Bronchial epithelial cell (primary cell): ENCODE measurements around the gene NPIPB2. TPM values are rescaled to one million over a fixed set of nuclear protein-coding genes. Genes with fewer than 3 reads are reported as not detected.
"Not testable (repeated sequence)": the region's sequence is repeated elsewhere in the genome, so short reads cannot be mapped to it uniquely, and the experiment has no call there.

ENCODE experiments used
- DNase-seq: peaks from one replicate; pipeline ENCODE4 v3.0.0-alpha.2; 2010; ENCODE audit warnings: low read depth
- FAIRE-seq: peaks from 2 replicates; lab custom pipeline; 2011; peaks lifted over from hg19 to GRCh38; lab: Jason Lieb, UNC
- H3K27me3 ChIP-seq: 2 replicates; pipeline ENCODE4 v1.5.1; 2011; ENCODE audit warnings: low read length; ENCODE audit not compliant: control insufficient read depth, insufficient read depth
- H3K36me3 ChIP-seq: 2 replicates; pipeline ENCODE4 v1.5.1; 2011; ENCODE audit warnings: low read length; ENCODE audit not compliant: control insufficient read depth, insufficient read depth
- H3K4me3 ChIP-seq: 2 replicates; pipeline ENCODE4 v1.5.1; 2011; ENCODE audit warnings: mild to moderate bottlenecking, low read depth, low read length, control low read depth
- CTCF ChIP-seq: IDR thresholded peaks from 2 replicates; pipeline ENCODE4 v1.5.1; 2011; ENCODE audit warnings: mild to moderate bottlenecking, moderate library complexity, low read length, control low read depth, inconsistent platforms; ENCODE audit not compliant: insufficient read depth, severe bottlenecking
- total RNA-seq: library from RNA; depleted of rRNA; stranded (reverse); fragments of >200 nt; gene quantifications from 2 replicates; pipeline ENCODE4 v1.2.1, GENCODE V29; 2014

The NPIPB2 gene
- total RNA-seq, 1 donor from 2014 or later: 3.2 TPM

DNA sequence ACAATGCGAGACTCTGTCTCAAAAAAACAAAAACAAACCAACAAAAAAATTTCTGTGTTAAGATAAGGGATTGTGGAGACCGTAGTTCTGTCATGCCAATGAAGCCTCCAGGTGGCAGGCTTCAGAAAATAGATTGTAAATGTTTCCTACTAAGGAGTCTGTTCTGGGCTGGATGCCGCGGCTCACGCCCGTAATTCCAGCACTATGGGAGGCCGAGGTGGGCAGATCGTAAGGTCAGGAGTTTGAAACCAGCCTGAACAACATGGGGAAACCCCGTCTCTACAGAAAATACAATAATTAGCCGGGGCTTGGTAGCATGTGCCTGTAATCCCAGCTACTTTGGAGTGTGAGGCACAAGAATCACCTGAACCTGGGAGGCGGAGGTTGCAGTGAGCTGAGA is 30.3 kb upstream of the NPIPB2 start:
- H3K4me3 ChIP-seq: no peak overlapping the region
- no peaks in the 10 kb centered on the region for H3K27me3 ChIP-seq
- DNase-seq: no peak
- no peak for TF ChIP-seq CTCF
- FAIRE-seq: no peak
- H3K36me3 ChIP-seq: no peaks in the 10 kb centered on the region

DNA sequence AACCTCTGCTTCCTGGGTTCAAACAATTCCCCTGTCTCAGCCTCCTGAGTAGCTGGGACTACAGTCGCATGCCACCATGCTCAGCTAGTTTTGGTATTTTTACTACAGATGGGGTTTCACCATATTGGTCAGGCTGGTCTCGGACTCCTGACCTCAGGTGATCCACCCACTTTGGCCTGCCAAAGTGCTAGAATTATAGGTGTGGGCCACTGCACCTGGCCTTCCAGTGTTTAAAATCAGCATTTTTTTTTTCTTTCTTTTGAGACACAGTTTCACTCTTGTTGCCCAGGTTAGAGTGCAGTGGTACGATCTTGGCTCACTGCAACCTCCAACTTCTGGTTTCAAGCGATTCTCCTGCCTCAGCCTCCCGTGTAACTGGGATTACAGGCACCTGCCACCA is 28.4 kb upstream of the NPIPB2 start:
- DNase-seq, H3K27me3 ChIP-seq, H3K36me3 ChIP-seq, H3K4me3 ChIP-seq, FAIRE-seq: not testable (repeated sequence)

- DNase-seq: no peak
- Histone ChIP-seq H3K36me3 (no peaks in the 10 kb centered on the region), H3K4me3 (no peak overlapping the region), H3K27me3 (no peaks in the 10 kb centered on the region)
- TF ChIP-seq CTCF: no peak
- FAIRE-seq: no peak
These were observed 26.7 kb upstream of the NPIPB2 start for GRCh38 chr16:11968577-11968976.

GRCh38 chr16:11967195-11967911 is 25.5 kb upstream of the NPIPB2 start:
- no peak for DNase-seq
- H3K4me3 ChIP-seq: no peak overlapping the region
- H3K27me3 ChIP-seq: no peaks in the 10 kb centered on the region
- no peak for TF ChIP-seq CTCF
- no peaks in the 10 kb centered on the region for H3K36me3 ChIP-seq
- no peak for FAIRE-seq

DNA sequence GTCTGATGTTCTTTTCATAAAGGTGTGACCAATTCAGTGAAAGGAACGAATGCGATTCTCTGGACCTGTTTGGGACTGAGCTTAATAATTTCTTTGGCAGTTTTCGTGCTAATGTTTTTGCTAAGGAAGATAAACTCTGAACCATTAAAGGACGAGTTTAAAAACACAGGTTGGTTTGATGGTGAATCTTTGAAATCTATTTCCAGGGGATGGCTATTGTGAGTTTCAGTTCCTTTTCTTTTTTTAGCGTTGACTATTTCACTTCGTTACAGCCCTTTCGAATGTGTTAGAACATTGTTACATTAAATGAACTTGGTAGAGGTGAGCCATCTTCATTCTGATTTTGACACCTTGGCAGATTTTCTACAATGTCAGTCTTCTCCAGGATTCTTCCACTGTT is 24.3 kb upstream of the NPIPB2 start:
- no peaks in the 10 kb centered on the region for H3K27me3 ChIP-seq
- H3K4me3 ChIP-seq: no peak overlapping the region
- FAIRE-seq (no peak), DNase-seq (no peak)
- TF ChIP-seq CTCF: no peak
- H3K36me3 ChIP-seq: no peaks in the 10 kb centered on the region

DNA sequence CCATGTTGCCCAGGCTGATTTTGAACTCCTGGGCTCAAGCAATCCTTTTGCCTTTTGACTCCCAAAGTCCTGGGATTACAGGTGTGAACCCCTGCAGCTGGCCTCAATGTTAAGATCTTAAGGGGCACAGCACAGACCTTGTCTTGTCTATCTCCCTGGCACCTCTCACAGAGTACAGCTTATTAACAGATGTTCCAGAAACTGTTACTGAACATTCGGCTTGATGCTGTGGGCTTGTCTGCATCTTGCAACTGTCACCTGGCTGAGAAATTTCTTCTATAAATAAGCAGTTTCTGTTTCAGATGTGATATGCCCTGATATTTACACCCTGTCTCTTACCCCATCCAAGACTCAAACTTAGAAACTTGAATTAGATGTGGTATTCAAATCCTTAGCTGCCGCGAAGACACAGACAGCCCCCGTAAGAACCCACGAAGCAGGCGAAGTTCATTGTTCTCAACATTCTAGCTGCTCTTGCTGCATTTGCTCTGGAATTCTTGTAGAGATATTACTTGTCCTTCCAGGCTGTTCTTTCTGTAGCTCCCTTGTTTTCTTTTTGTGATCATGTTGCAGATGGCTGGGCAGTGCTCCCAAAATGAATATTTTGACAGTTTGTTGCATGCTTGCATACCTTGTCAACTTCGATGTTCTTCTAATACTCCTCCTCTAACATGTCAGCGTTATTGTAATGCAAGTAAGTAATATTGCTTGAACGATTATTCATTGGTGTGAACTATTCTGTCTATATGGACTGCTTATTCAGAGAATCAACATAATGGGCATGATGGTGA is 23.1 kb upstream of the NPIPB2 start, which contains the start of gene TNFRSF17:
Gene TNFRSF17 (plus strand): TSS at position 450 of the 791 bp plus-strand sequence. CDS start 115 bp downstream, at position 565.
- no peak for TF ChIP-seq CTCF
- no peak for FAIRE-seq
- no peak for DNase-seq
- Histone ChIP-seq H3K36me3 (no peaks in the 10 kb centered on the region), H3K4me3 (no peak within 1 kb of the TSS), H3K27me3 (no peaks in the 10 kb centered on the region)
